GM18519 (cell line): ENCODE data around the gene GOLGA7B.

ENCODE experiments used
- ATAC-seq: cut with Tn5 transposase; IDR thresholded peaks from one replicate; pipeline ENCODE4 v1.9.1; 2021; ENCODE audit warnings: mild to moderate bottlenecking, moderate library complexity; ENCODE audit not compliant: unreplicated experiment, low FRiP score

Gene GOLGA7B

DNA sequence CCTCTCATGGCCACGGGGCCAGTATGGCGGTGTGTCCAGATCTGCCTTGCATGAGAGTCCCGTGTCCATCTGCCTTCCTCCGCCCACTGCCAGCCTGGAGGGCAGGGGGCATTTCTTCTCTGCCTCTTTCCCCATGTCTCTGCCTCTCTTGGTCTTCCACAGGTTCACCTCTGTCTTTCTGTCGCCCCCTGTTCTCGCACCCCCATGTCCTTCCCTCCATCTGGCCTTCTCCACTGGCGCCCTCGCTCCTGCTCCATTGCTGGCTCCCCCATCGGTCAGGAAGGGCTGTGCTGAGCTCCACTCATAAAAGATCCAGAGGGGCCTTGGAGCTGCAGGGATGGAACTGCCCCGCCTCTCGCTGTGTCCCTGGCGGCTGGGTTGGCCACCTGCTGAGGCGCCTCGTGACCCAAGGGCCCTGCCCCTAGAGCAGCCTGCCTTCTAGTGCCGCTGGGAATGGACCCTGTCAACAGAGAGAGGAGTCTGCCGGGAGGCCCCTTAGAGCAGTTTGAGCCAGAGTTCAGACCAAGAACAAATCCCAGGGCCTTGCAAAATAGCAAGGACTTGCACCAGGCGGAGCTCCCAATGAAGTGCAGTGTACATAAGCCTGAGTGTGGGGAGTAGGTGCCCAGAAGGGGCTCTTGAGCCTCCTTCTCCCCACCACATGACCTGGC lies 42.0 kb downstream of the GOLGA7B start:
- ATAC-seq = no peak

DNA sequence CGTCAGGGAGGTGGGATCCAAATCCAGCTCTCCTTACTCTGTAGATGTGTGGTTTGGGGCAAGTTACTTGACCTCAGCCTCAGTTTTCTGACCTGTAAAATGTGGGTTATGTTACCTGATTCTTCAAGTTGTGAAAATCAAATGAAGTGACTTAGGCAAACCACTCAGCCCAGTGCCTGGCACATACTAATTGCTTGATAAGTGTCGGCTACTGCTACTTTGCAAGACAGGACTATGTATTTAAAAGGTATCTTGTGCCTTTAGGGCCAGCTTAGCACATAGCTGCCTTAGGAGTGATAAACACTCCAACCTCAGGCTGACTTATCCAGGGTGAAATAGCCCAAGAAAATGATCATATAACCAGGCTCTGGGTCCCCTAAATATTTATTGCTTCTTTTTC lies 42.9 kb downstream of the GOLGA7B start:
- no peak for ATAC-seq

DNA sequence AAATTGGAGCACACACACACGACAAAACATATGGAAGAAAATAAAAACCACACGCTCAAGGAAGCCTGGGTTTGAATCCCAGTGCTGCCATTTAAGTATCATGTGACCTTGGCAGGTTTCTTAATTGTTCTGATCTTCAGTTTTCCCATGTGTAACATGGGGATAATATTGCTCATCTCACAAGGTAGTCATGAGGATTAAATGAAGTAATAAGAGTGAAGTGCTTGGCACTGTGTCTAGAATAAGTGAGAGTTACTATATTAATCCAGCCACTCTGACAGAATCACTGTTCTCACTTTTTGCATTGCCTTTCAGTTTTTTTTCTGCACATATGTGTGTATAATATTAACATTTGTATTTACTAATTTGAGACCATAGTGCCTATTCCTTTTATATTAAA lies 43.3 kb downstream of the GOLGA7B start:
- ATAC-seq = no peak

DNA sequence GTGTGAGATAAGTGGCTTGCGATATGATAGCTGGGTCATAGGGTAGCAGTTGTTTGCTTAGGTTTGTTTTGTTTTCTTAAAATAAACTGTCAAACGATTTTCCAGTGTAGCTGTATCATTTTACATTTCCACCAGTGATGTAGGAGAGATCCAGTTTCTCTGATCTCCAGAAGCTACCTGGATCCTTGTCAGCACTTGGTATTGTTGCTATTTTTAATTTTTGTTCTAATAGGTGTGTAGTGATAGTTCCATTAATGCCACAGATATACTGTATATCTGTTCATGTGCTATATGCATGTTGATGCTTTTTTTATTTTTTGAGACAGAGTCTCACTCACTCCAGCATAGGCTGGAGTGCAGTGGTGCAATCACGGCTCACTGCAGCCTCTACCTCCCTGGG lies 44.4 kb downstream of the GOLGA7B start:
- no peak for ATAC-seq

DNA sequence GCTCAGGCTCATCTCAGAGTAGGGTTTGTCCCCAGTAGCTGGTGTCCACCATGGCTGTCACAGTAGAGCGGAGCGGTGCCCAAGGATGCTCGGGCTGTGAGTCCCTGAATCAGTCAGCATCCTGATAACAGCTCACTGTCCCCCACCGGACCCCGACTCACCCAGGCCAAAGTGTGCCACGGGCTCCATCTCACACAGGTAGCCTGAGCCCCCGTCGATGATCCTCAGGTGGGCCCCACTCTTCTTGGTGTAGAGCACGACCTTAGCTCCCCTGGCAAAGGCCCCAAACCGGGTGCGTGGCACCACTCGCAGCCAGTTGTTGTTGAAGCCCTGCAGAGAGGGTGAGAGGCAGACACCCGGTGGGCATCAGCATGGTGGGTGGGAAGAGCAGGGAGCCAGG lies 45.4 kb downstream of the GOLGA7B start:
- ATAC-seq = no peak

DNA sequence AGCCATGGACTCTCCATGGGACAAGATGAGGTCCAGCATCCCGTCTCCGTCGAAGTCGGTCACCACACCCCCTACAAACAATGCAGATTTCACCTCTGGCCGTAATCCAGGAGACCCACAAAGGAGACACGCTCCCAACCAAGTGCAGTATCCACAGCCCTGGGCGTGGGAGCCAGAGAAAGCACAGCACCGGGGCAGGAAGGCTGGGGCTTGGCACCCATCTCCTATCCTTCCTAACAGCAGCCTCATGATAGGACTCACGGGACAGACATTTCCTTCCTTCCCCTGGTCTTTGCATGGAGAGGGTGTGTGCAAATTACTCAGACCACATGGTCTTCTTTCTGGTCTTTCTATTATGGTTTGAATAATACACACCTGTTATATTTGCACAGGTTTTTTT lies 46.3 kb downstream of the GOLGA7B start:
- no peak for ATAC-seq

DNA sequence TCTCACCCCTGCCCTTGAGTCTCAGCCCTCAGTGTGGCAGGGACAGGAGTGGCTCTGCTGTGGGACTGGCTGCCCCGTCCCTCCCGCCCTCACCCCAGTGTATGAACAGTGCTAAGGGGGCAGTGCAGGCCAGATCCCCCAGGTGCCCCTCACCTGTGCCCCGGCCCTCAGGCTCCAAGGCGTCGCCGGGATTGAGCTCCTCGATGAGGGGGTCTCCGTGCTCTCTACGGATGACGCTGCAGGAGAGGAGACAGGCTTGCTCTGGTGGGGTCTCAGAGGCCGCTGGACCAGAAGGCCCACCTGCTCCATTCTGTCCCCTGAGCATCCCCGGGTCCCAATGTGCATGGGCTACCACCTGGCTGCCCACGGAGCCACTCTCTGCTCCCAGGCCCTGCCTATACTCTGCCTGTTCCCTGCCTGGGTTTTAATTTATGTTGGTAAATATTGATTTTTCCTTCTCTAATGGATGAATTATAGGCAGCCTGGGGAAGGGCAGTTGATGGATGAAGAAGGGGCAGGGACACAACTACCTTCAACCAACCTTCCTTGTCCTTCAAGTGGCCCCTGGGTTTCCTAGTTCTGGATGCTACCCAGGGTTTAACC lies 47.2 kb downstream of the GOLGA7B start:
- ATAC-seq = no peak

DNA sequence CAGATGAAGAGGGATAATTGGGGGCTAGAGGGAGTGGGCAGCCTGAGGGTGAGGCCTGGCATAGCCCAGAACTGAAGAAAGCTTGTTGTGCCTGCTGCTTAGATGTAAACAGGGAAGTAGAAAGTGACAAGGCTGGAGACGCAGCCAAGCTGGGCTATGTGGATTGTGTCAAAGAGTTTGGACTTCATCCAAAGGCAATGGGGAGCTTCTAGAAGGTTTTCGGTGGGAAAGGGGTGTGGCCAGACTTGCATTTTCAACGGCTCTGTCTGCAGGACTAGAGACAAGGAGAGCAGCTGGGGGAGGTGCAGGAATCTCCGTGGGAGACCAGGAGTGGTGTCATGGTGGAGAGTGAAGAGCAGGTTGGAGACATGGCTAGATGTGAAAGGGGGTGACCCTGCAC lies 48.8 kb downstream of the GOLGA7B start:
- ATAC-seq = no peak

DNA sequence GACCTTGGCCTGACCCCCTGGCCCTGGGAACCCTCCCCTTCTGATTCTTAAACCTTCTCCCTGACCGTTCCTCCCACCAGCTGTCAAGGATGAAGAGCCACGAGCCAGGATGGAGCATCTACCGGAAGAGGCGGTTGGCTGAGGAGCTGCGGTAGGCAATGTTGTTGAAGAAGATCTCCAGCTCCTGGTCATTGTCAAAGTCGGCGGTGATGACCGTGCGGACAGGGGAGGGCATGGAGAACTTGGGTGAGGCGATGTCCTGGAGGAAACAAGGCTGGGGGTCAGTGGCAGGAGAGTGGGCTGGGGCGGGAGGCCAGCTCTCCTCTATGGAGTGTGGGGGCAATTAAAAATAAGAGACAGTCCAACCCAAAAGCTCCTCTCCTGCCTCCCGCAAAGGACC lies 51.7 kb downstream of the GOLGA7B start:
- ATAC-seq = no peak

DNA sequence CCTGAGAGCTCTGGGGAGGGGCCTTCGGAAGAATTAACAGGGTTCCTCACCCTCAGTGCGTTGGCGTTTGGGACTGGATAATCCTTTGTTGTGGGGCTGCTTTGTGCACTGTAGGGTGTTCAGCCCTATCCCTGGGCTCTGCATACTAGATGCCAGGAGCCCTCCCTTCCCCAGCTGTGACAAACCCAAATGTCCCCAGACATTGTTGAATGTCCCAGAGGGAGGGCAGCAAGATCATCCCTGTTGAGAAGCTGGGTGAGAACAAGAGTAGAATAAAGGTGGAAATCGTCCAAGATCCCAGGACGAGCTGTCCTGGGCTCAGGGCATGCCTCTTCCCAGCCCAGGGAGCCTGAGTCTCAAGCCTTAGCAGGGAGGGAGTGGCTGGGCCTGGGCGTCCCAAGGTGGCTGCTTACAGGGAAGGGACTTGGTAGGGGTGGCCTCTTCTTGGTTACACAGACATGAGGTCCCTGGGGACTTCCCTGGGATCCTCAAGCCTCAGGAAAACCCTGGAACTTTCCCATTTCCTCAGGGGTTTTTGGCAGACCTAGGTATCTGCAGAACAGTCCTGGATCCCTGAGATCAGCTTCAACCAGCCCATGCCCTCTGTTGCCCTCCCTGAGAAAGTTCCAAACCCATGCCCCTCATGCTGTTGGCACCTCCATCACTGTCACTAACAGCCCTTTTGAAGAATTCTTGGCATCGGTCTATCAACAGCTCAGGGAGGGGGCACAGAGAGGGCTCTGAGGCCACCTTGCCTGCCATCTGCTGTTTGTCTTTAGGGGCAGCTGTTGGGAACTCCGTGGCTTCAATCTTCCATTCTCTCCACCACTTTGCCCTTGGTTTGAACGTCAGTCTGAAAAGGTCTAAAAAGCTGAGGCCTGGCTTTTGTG lies 53.7 kb downstream of the GOLGA7B start:
- ATAC-seq = no peak

DNA sequence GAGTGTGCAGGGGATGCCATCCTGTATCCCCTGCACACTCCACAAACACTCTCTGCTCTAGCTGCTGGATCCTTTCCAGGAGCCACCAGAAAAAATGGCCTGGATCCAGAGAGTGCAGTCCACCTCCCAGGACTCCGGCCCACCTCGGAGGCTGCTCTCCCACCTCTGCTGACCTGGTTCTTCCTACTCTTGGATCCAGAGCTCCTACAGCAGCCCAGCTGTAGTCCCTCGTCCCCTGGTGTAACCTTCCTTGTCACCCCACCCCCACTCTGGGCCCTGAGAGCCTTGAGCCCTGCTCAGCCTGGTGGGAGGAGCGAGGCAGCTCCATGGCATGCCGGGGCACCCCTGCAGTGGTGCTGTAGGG lies 54.4 kb downstream of the GOLGA7B start:
- no peak for ATAC-seq

DNA sequence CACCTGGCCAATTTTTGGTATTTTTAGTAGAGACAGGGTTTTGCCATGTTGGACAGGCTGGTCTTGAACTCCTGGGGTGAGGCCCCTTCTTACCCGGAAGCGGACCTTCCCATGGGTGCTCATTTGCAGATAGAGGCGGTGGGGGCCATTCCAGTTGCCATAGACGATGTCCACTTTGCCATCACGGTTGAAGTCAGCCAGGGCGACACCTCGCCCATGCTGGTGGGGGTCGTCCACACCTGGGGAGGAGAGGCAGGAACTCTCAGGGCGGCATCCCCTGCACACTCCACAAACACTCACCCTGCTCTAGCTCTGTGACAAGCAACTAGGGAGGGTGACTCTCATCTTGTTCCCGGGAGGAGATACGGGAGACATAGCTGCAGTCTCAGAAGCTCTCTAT lies 54.9 kb downstream of the GOLGA7B start:
- no peak for ATAC-seq

DNA sequence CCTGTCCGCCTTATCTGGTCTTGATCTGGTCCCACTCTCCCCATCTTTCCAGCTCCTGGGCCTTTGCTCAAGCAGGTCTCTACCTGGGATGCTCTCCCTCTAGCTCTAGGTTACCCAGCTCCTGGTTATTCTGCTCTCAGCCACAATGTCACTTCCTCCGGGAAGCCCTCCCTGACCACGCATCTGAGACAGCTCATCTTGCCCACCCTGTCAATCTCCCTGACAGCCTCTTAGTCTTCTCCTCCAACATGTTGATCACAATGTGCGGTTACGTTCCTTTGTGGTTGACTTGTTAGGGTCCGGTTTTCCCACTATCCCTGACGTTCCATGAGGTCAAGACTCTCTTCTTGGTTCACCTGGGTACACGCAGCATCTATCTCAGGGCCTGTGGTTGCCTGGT lies 55.6 kb downstream of the GOLGA7B start:
- no peak for ATAC-seq

DNA sequence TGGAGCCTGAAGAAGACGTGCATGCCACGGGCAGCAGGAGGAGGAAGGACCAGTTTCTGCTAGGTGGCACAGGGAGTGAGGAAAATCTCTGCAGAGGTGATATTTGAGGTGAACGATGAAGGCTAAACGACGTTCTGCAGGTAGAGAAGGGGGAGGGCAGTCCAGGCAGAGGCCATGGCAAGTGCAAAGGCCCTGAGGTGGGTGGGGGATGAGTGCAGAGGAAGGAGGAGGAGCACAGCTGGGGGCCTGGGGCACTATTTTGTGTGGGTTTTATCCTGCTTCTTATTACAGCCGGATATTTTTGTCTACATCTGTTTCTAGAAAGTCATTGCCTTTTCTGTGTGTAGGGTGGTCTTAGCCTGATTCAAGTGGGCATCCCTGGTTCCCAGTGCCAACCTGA lies 57.6 kb downstream of the GOLGA7B start:
- no peak for ATAC-seq

DNA sequence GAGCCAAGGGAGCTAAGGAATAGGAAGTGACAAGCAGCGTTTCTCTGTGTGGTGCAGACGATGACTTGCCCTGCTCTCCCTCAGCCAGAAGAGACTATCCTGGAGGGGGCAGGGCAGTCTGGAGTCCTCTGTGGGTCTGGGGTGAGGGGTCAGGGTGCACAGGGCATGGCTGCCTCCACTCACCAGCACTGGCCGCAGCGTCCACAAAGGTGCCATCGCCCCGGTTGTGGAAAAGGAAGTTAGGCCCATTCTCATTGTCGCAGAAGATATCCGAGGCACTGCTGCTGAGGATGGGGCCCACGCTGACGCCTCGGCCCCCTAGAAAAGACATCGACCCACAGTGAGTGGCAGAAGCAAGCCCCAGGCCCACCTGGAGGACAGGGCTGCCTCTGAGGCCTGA lies 58.2 kb downstream of the GOLGA7B start:
- ATAC-seq = no peak

DNA sequence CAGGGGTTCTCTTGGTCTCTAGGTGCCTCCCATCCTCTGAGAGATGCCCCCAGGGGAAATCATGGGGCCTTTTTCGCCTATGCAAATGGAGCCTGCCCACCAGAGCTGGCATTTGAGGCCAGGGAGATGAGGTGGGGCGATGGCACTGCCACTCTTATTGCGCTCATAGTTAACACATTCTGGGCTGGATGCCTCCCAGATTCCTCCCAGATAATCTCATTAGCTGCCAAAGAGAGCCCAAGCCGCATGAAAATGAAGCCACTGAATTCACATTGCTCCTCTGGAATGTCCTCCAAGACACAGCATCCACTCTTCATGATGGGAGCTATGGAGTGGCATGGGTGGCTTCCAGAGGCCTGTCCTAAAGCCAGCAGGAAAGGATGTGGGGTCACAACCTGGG lies 61.0 kb downstream of the GOLGA7B start:
- ATAC-seq = no peak

DNA sequence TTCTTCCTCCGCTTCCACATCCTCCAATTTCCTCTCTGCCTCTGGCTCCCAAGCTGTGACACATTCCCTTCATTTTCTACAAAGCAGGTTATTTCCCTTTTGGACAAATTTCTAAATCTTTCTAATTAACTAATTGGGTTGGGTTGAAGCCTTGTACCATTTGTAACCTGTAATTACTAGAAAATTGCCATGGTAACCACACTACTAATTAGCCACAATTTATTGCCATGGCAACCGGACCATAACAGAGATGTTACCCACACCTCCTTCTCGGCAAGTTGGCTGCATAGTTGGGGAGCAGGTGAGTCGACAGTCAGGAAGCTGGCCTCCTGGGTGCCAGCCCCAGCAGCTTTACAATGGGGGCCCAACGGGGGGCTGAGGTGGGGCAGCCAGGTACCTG lies 61.6 kb downstream of the GOLGA7B start:
- no peak for ATAC-seq

DNA sequence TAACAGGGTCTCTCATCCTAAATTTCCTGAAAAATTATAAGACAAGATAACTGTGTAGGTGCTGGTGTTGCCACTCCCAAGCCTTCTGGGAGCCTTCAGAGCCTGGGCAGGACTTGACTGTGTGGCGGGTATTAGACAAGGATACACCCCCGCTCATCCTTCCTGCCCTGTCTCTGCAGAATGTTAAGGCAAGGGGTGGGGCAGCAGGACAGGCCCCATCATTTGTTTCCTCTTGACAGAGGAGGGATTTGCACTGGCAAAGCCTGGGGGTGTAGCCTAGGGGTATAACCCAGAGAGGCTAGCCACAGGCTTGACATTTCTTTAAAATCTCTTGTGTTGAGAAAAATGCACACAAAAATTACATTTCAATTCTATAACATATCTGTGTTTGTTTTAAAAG lies 63.5 kb downstream of the GOLGA7B start:
- ATAC-seq = no peak

DNA sequence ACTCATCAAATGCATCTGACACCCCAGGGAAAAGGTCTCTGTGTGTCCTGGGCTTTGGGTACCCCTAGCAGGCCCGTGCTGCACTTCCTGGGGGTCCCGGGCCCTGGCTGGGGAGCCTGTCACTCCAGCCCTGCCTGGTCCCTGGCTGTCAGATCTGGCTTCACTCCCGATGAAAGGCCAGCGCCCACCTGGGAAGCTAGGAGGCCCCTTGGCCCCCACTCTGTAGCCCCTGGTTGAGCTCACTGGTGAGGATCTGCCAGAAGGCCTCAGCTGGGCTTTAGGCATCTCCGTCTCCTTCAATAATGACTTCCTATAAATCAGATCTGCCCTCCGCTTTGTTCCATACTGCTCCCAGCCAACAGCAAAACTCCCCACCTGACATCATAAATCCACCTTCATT lies 64.0 kb downstream of the GOLGA7B start:
- no peak for ATAC-seq

DNA sequence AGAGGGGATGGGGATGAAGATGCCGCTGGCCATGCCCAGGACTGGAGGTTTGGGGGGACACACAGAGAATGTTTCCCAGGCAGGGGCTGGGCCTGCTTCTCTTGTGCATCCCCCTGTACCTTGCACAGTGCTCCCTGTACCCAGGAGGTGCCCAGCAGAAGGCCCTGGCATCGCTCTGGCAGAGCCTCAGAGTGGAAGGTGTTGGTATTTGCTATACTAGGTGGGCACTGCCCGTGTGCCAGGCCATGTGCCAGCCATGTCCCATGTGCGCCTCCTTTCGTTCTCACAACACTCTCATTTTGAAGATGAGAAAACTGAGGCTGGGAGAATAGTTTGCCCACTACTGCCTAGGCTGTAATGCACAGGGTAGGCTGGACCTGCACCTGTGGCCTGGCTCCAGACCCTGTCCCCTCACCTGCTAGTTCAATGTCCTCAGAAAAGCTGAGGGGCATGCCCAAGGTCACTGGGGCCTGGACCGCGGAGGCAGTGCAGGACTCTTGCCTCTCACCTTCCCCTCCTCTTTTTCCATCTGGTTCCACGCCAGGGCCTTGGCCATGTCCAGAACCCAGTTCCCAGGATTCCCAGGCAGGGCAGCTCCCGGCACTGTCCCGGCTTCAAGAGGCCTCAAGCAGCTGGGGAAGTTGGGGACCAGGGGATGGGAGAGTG lies 64.7 kb downstream of the GOLGA7B start:
- ATAC-seq = no peak

DNA sequence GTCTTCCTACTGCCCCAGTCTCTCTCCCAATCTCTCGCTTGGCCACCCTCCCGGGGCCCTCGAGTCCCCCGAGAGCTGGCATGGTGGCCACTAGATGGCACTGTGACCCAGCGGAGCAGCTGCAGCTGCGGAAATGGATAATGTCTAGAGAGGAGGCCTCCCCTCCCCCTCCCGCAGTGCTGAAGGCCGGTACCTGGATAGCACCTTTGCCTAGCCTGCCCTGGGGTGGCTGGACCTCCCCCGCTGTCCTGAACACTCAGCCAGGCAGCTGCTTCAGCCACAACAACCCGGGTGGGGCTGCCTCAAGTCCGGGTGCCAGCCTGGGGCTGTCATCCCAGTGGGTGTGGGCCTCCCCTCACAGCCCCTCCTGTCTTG lies 65.2 kb downstream of the GOLGA7B start:
- no peak for ATAC-seq
